Tibial artery (tissue), 4 donors: ENCODE results near the gene LIPT2.

Experiments
- DNase-seq, 2 donors: peaks; one replicate each; pipeline ENCODE4 v3.0.0-alpha.2; 2019
- H3K27ac ChIP-seq, 2 donors: fragments of 200-600 bp; sonication (generic) in 1 of 2; 1 replicate in 1 of 2; 2 replicates in 1 of 2; pipeline ENCODE4 v1.5.1; 2018 to 2019; ENCODE audit warnings: mild to moderate bottlenecking in 1 of 2
- H3K27me3 ChIP-seq, 2 donors: fragments of 200-600 bp; sonication (generic) in 1 of 2; one replicate each; pipeline versions ENCODE4 v1.5.1 to v1.6.0; 2016 to 2019
- H3K36me3 ChIP-seq, 3 donors: fragments of 200-600 bp; sonication (generic) in 2 of 3; one replicate each; pipeline ENCODE4 v1.5.1; 2016 to 2019; ENCODE audit warnings: mild to moderate bottlenecking in 2 of 3
- H3K4me1 ChIP-seq, 4 donors: fragments of 200-600 bp; sonication (generic) in 2 of 4; 1 replicate in 3 of 4; 2 replicates in 1 of 4; pipeline ENCODE4 v1.5.1; 2016 to 2019
- H3K4me3 ChIP-seq, 2 donors: fragments of 200-600 bp; sonication (generic) in 1 of 2; 1 replicate in 1 of 2; 2 replicates in 1 of 2; pipeline ENCODE4 v1.5.1; 2018 to 2019; ENCODE audit warnings: mild to moderate bottlenecking in 2 of 2
- H3K9me3 ChIP-seq, 3 donors: fragments of 200-600 bp; sonication (generic) in 1 of 3; one replicate each; pipeline ENCODE4 v1.5.1; 2016 to 2019
- CTCF ChIP-seq, 2 experiments: fragments of 200-600 bp in 1 of 2; fragments of 450-650 bp in 1 of 2; IDR thresholded peaks; one replicate each; pipeline ENCODE4 v1.5.1; 2017 to 2019; ENCODE audit warnings: antibody characterized with exemption in 2 of 2, mild to moderate bottlenecking in 1 of 2, moderate library complexity in 1 of 2
- intact Hi-C: fragments of 100-400 bp; cut with DNase I; formaldehyde crosslinking; loops from one replicate; pipeline ENCODE4 v1.15.0; 2023; ENCODE audit warnings: low total_unique reads

Gene LIPT2

GRCh38 chr11:74493791-74494630 is 487 bp upstream of the LIPT2 start:
- H3K9me3 ChIP-seq = no peaks in the 10 kb centered on the region
- H3K36me3 ChIP-seq = peaks cover 0 to 12% (median 0%) of the 10 kb centered on the region in 3 donors
- H3K27ac ChIP-seq = peak overlapping the region; percentile 97 to 99
- H3K27me3 ChIP-seq = no peaks in the 10 kb centered on the region
- no peak for TF ChIP-seq CTCF (IDR thresholded peaks at IDR 0.05)
- H3K4me3 ChIP-seq = peak overlapping the region; percentile 77 to 90
- intact Hi-C loops = no loop called here
- no peak for DNase-seq
- H3K4me1 ChIP-seq = peaks cover 0 to 16% (median 8%) of the 10 kb centered on the region in 4 donors

GRCh38 chr11:74492084-74492483 is 1.4 kb downstream of the LIPT2 start:
- no peaks in the 10 kb centered on the region for H3K27me3 ChIP-seq
- H3K36me3 ChIP-seq = peaks cover 0 to 12% (median 0%) of the 10 kb centered on the region in 3 donors
- H3K27ac ChIP-seq = peak overlapping the region; percentile 97 to 99
- intact Hi-C loops = no loop called here
- no peak for TF ChIP-seq CTCF (IDR thresholded peaks at IDR 0.05)
- H3K4me1 ChIP-seq = peaks cover 0 to 16% (median 8%) of the 10 kb centered on the region in 4 donors
- H3K4me3 ChIP-seq = no peak overlapping the region
- H3K9me3 ChIP-seq = no peaks in the 10 kb centered on the region
- DNase-seq = no peak

- H3K4me1 ChIP-seq = peaks cover 0 to 16% (median 8%) of the 10 kb centered on the region in 4 donors
- H3K4me3 ChIP-seq = no peak overlapping the region
- TF ChIP-seq CTCF (IDR thresholded peaks at IDR 0.05) = no peak
- H3K27ac ChIP-seq = no peak overlapping the region
- peaks cover 0 to 12% (median 0%) of the 10 kb centered on the region in 3 donors for H3K36me3 ChIP-seq
- no peaks in the 10 kb centered on the region for H3K9me3 ChIP-seq
- DNase-seq = no peak
- no peaks in the 10 kb centered on the region for H3K27me3 ChIP-seq
- intact Hi-C loops = no loop called here
These were observed 2.6 kb downstream of the LIPT2 start for GRCh38 chr11:74490941-74491340.

- peaks cover 0 to 6% (median 2%) of the 10 kb centered on the region in 4 donors for H3K4me1 ChIP-seq
- H3K4me3 ChIP-seq = no peak overlapping the region
- H3K27ac ChIP-seq = no peak overlapping the region
- no peaks in the 10 kb centered on the region for H3K9me3 ChIP-seq
- TF ChIP-seq CTCF (IDR thresholded peaks at IDR 0.05) = no peak
- H3K36me3 ChIP-seq = peaks cover 0 to 12% (median 0%) of the 10 kb centered on the region in 3 donors
- no peak for DNase-seq
- intact Hi-C loops = no loop called here
- no peaks in the 10 kb centered on the region for H3K27me3 ChIP-seq
These were observed 5.6 kb downstream of the LIPT2 start for GRCh38 chr11:74487875-74488274.

GRCh38 chr11:74485868-74486267 is 7.7 kb downstream of the LIPT2 start:
- no peak for TF ChIP-seq CTCF (IDR thresholded peaks at IDR 0.05)
- intact Hi-C loops = no loop called here
- H3K27me3 ChIP-seq = no peaks in the 10 kb centered on the region
- no peaks in the 10 kb centered on the region for H3K4me1 ChIP-seq
- DNase-seq = no peak
- H3K4me3 ChIP-seq = no peak overlapping the region
- H3K27ac ChIP-seq = no peak overlapping the region
- no peaks in the 10 kb centered on the region for H3K9me3 ChIP-seq
- H3K36me3 ChIP-seq = peaks cover 0 to 6% (median 0%) of the 10 kb centered on the region in 3 donors
